Endothelial cell (in vitro differentiated cells): ENCODE measurements around the gene NCCRP1. TPM values are rescaled to one million over a fixed set of nuclear protein-coding genes. Genes with fewer than 3 reads are reported as not detected.

ENCODE experiments used
- DNase-seq: peaks from one replicate; pipeline ENCODE4 v3.0.0; 2021; ENCODE audit warnings: low spot score
- H3K27ac Mint-ChIP-seq: one replicate; pipeline ENCODE4 v1.8.0; 2021; ENCODE audit warnings: mixed read lengths, inconsistent platforms; ENCODE audit not compliant: unreplicated experiment
- H3K27me3 Mint-ChIP-seq: one replicate; pipeline ENCODE4 v1.8.0; 2021; ENCODE audit warnings: mild to moderate bottlenecking, moderate library complexity, mixed read lengths, inconsistent platforms; ENCODE audit not compliant: unreplicated experiment
- H3K36me3 Mint-ChIP-seq: one replicate; pipeline ENCODE4 v1.8.0; 2021; ENCODE audit warnings: mild to moderate bottlenecking, low read depth, mixed read lengths, inconsistent platforms; ENCODE audit not compliant: unreplicated experiment
- H3K4me1 Mint-ChIP-seq: one replicate; pipeline ENCODE4 v1.8.0; 2021; ENCODE audit warnings: mild to moderate bottlenecking, mixed read lengths, inconsistent platforms; ENCODE audit not compliant: unreplicated experiment
- H3K4me3 Mint-ChIP-seq: one replicate; pipeline ENCODE4 v1.8.0; 2021; ENCODE audit warnings: mild to moderate bottlenecking, mixed read lengths, inconsistent platforms; ENCODE audit not compliant: unreplicated experiment
- H3K9me3 Mint-ChIP-seq: one replicate; pipeline ENCODE4 v1.8.0; 2021; ENCODE audit warnings: mixed read lengths, inconsistent platforms; ENCODE audit not compliant: unreplicated experiment
- total RNA-seq: library from RNA; stranded (reverse); fragmentation: NEBNext Ultra II Directional; extraction: Animal tissue kit (Norgen Biotek cat#: 25700); gene quantifications from one replicate; pipeline ENCODE4 v1.2.1, GENCODE V29; 2021; ENCODE audit not compliant: unreplicated experiment
- TF ChIP-seq, protein P1 (sequence below): fragments of 200-600 bp; sonication (generic); IDR thresholded peaks from one replicate; pipeline ENCODE4 v1.5.0; 2021; ENCODE audit warnings: antibody characterized with exemption; ENCODE audit not compliant: unreplicated experiment

The NCCRP1 gene
- total RNA-seq, 1 donor from 2014 or later, result not detected

DNA sequence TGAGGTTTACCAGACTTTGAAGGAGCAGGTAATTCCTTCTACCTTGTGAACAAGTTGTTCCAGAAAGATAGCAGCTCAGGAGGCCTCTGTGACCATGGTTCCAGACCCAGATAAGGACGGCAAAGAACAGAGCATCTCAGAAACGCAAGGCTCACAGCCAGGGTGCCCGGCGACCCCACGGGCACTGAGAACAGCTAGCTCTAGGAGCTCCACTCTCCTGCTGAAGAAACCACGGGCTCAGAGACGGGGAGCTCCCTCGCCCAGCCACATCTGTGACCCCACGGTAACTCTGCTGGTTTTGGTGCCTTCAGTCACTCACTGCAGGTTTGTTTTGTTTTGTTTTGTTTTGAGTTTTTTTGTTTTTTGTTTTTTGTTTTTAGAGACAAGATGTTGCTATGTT is 16.0 kb upstream of the NCCRP1 start:
- Mint-ChIP-seq H3K27me3 (peaks cover 4% of the 10 kb centered on the region), H3K27ac (no peak overlapping the region)
- TF ChIP-seq, protein P1, sequence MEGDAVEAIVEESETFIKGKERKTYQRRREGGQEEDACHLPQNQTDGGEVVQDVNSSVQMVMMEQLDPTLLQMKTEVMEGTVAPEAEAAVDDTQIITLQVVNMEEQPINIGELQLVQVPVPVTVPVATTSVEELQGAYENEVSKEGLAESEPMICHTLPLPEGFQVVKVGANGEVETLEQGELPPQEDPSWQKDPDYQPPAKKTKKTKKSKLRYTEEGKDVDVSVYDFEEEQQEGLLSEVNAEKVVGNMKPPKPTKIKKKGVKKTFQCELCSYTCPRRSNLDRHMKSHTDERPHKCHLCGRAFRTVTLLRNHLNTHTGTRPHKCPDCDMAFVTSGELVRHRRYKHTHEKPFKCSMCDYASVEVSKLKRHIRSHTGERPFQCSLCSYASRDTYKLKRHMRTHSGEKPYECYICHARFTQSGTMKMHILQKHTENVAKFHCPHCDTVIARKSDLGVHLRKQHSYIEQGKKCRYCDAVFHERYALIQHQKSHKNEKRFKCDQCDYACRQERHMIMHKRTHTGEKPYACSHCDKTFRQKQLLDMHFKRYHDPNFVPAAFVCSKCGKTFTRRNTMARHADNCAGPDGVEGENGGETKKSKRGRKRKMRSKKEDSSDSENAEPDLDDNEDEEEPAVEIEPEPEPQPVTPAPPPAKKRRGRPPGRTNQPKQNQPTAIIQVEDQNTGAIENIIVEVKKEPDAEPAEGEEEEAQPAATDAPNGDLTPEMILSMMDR, result no peak

GRCh38 chr19:39181500-39182173 is 15.1 kb upstream of the NCCRP1 start:
- TF ChIP-seq, protein P1, result no peak
- Mint-ChIP-seq H3K36me3 (peaks cover 4% of the 10 kb centered on the region), H3K27me3 (peaks cover 3% of the 10 kb centered on the region), H3K4me1 (no peaks in the 10 kb centered on the region), H3K27ac (no peak overlapping the region), H3K4me3 (no peak overlapping the region), H3K9me3 (peaks cover 3% of the 10 kb centered on the region)
- DNase-seq, result no peak

More for the DNA sequence above, 16.0 kb upstream of the NCCRP1 start:
- no peak for DNase-seq
- Mint-ChIP-seq H3K4me1 (no peaks in the 10 kb centered on the region), H3K36me3 (peaks cover 7% of the 10 kb centered on the region), H3K9me3 (peaks cover 3% of the 10 kb centered on the region), H3K4me3 (no peak overlapping the region)

- no peak overlapping the region for H3K4me3 Mint-ChIP-seq
- TF ChIP-seq, protein P1, result no peak
- peaks cover 4% of the 10 kb centered on the region for H3K36me3 Mint-ChIP-seq
- DNase-seq, result no peak
- H3K4me1 Mint-ChIP-seq, result peaks cover 1% of the 10 kb centered on the region
- H3K9me3 Mint-ChIP-seq, result peaks cover 3% of the 10 kb centered on the region
- peaks cover 3% of the 10 kb centered on the region for H3K27me3 Mint-ChIP-seq
- H3K27ac Mint-ChIP-seq, result no peak overlapping the region
These were observed 14.6 kb upstream of the NCCRP1 start for GRCh38 chr19:39182174-39182505.

GRCh38 chr19:39183104-39183503 is 13.7 kb upstream of the NCCRP1 start:
- Mint-ChIP-seq H3K9me3 (peaks cover 3% of the 10 kb centered on the region), H3K4me1 (peaks cover 3% of the 10 kb centered on the region), H3K36me3 (peaks cover 4% of the 10 kb centered on the region), H3K27ac (peak overlapping the region; percentile 63), H3K27me3 (peaks cover 3% of the 10 kb centered on the region), H3K4me3 (no peak overlapping the region)
- DNase-seq, result no peak
- TF ChIP-seq, protein P1, result no peak

DNA sequence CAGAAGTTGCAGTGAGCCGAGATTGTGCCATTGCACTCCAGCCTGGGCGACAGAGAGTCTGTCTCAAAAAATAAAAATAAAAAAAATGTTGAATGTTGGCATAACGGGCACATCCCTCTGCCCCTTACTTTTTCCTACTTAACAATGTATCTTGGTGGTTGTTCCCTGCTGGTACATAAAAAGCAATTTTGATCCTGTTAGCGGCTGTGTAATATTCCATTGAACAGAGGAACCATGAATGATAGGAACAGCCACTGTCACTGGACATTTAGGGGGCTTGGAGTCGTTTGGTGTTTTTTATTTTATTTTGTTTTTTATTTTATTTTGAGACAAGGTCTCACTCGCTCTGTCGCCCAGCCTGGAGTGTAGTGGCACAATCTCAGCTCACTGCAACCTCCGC is 10.4 kb upstream of the NCCRP1 start:
- TF ChIP-seq, protein P1, result no peak
- H3K4me1 Mint-ChIP-seq, result peaks cover 3% of the 10 kb centered on the region
- peaks cover 4% of the 10 kb centered on the region for H3K36me3 Mint-ChIP-seq
- no peak overlapping the region for H3K27ac Mint-ChIP-seq
- DNase-seq, result no peak
- peaks cover 3% of the 10 kb centered on the region for H3K27me3 Mint-ChIP-seq
- no peak overlapping the region for H3K4me3 Mint-ChIP-seq
- H3K9me3 Mint-ChIP-seq, result peaks cover 3% of the 10 kb centered on the region
